ENCODE data around the gene CIT.

CIT gene

GRCh38 chr12:119687879-119688278, 189.2 kb downstream of the CIT start:
- no peak for TF ChIP-seq CTCF (conservative IDR thresholded peaks at IDR 0.05; ENCODE audit: low read depth, low read length)
- no peak for DNase-seq (ENCODE audit: low read depth)

GRCh38 chr12:119687406-119687805, 189.7 kb downstream of the CIT start:
- no peak for DNase-seq (ENCODE audit: low read depth)
- H3K4me3 ChIP-seq (ENCODE audit: low read length): no peak overlapping the region
- TF ChIP-seq CTCF (conservative IDR thresholded peaks at IDR 0.05; ENCODE audit: low read depth, low read length): no peak

More at GRCh38 chr12:119687879-119688278, 189.2 kb downstream of the CIT start:
- no peak overlapping the region for H3K4me3 ChIP-seq (ENCODE audit: low read length)

- no peak overlapping the region for H3K4me3 ChIP-seq (ENCODE audit: low read length)
- DNase-seq (ENCODE audit: low read depth): no peak
- TF ChIP-seq CTCF (conservative IDR thresholded peaks at IDR 0.05; ENCODE audit: low read depth, low read length): no peak
These were observed 190.3 kb downstream of the CIT start for GRCh38 chr12:119686776-119687175.

GRCh38 chr12:119686355-119686754, 190.8 kb downstream of the CIT start:
- H3K4me3 ChIP-seq (ENCODE audit: low read length): no peak overlapping the region
- no peak for DNase-seq (ENCODE audit: low read depth)
- no peak for TF ChIP-seq CTCF (conservative IDR thresholded peaks at IDR 0.05; ENCODE audit: low read depth, low read length)

GRCh38 chr12:119685375-119685774, 191.7 kb downstream of the CIT start:
- no peak for TF ChIP-seq CTCF (conservative IDR thresholded peaks at IDR 0.05; ENCODE audit: low read depth, low read length)
- DNase-seq (ENCODE audit: low read depth): no peak
- no peak overlapping the region for H3K4me3 ChIP-seq (ENCODE audit: low read length)

- DNase-seq (ENCODE audit: low read depth): no peak
- no peak overlapping the region for H3K4me3 ChIP-seq (ENCODE audit: low read length)
- TF ChIP-seq CTCF (conservative IDR thresholded peaks at IDR 0.05; ENCODE audit: low read depth, low read length): no peak
These were observed 192.3 kb downstream of the CIT start for GRCh38 chr12:119684711-119685369.

GRCh38 chr12:119683816-119684215, 193.3 kb downstream of the CIT start:
- no peak overlapping the region for H3K4me3 ChIP-seq (ENCODE audit: low read length)
- DNase-seq (ENCODE audit: low read depth): no peak
- no peak for TF ChIP-seq CTCF (conservative IDR thresholded peaks at IDR 0.05; ENCODE audit: low read depth, low read length)
